A673 (cell line): Measurements from ENCODE around the gene SRRM4.

Experiments
- EZH2 ChIP-seq: fragments of 200-600 bp; sonication (generic); IDR thresholded peaks from 2 replicates; pipeline ENCODE4 v1.6.1; 2017; ENCODE audit warnings: borderline replicate concordance, low read depth, mild to moderate bottlenecking, mixed read lengths, antibody characterized with exemption, low read length; ENCODE audit not compliant: poor library complexity, severe bottlenecking
- TF ChIP-seq, protein P1 (sequence below): fragments of 300-800, 200-600 bp; sonication (generic); conservative IDR thresholded peaks from 2 replicates; pipeline ENCODE4 v1.5.1; 2017; ENCODE audit warnings: low read depth, mild to moderate bottlenecking, antibody characterized with exemption, low read length, moderate library complexity, mixed read lengths

DNA sequence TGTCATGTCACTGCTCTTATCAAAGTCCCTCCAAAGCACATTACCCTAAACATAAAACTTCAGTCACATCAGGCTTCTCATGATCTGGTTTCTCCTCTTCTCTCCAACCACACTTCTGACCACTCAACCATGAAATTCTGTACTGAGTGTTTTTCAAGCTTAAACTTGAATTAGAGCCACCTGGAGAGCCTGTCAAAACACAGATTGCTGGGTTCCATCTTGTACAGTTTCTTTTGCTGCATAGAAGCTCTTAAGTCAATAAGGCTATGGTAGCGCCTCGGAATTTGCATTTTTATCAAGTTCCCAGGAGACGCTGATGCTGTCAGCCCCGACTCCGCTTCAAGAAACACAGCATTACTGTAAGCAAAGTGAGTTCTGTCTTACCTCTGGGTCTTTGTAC lies 16.4 kb upstream of the SRRM4 start:
- TF ChIP-seq, protein P1, sequence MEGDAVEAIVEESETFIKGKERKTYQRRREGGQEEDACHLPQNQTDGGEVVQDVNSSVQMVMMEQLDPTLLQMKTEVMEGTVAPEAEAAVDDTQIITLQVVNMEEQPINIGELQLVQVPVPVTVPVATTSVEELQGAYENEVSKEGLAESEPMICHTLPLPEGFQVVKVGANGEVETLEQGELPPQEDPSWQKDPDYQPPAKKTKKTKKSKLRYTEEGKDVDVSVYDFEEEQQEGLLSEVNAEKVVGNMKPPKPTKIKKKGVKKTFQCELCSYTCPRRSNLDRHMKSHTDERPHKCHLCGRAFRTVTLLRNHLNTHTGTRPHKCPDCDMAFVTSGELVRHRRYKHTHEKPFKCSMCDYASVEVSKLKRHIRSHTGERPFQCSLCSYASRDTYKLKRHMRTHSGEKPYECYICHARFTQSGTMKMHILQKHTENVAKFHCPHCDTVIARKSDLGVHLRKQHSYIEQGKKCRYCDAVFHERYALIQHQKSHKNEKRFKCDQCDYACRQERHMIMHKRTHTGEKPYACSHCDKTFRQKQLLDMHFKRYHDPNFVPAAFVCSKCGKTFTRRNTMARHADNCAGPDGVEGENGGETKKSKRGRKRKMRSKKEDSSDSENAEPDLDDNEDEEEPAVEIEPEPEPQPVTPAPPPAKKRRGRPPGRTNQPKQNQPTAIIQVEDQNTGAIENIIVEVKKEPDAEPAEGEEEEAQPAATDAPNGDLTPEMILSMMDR: no peak
- TF ChIP-seq EZH2: no peak
